ENCODE data around the gene TP53INP2.
"Not testable (repeated sequence)": the region's sequence is repeated elsewhere in the genome, so short reads cannot be mapped to it uniquely, and the experiment has no call there.

TP53INP2 gene, protein sequence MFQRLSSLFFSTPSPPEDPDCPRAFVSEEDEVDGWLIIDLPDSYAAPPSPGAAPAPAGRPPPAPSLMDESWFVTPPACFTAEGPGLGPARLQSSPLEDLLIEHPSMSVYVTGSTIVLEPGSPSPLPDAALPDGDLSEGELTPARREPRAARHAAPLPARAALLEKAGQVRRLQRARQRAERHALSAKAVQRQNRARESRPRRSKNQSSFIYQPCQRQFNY

DNA sequence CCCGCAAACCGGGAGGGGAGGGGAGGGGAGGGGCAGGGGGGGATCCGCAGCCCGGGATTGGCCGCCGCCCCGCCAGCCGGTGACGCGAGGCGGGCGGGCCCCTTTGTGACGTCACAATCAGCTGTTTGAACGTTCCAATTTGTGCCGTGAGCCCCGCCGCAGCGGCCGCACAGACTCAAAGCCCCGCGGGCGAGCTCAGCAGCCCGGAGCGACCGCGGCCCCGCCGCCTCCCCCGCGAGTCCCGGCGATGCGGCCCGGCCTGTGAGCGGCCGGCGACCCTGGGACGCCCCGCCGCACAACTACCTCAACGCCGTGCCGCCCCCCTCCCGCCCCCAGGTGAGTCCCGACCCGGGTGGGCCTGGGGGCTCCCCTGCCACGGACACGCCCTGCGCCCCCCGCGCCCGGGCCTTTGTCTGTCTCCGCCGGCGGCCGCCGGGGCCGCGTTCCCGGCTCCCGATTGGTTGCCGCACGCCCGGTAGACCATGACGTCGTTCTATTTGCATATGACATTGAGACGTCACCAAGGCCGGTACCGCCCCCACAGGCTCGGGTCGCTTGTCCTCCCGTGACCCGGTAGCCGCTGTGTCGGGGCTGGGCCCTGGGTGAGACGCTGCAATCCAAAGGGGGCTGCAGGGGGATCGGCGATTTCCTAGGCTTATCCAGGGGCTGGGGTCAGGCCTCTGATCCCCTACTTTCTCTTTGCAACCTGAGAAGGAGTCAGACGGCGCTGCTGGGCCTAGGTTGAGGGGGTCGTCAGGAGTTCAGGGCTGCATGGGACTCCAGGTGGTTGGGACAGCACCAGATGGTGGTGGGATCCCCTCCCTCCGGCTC is at the start of gene TP53INP2:
TP53INP2 (plus strand) TSS at position 168 of the 831 bp plus-strand sequence. CDS start 4,396 bp downstream, outside the sequence.
- DNase-seq (ENCODE audit: low read depth in 2 of 2, low spot score in 1 of 2): peak; percentile 66 to 76

DNA sequence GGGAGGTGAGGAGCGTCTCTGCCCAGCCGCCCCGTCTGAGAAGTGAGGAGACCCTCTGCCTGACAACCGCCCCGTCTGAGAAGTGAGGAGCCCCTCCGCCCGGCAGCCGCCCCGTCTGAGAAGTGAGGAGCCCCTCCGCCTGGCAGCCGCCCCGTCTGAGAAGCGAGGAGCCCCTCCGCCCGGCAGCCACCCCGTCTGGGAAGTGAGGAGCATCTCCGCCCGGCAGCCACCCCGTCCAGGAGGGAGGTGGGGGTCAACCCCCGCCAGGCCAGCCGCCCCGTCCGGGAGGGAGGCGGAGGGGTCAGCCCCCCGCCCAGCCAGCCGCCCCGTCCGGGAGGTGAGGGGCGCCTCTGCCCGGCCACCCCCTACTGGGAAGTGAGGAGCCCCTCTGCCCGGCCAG is 45.5 kb upstream of the TP53INP2 start:
- not testable (repeated sequence) for DNase-seq (ENCODE audit: low read depth in 2 of 2, low spot score in 1 of 2)

DNA sequence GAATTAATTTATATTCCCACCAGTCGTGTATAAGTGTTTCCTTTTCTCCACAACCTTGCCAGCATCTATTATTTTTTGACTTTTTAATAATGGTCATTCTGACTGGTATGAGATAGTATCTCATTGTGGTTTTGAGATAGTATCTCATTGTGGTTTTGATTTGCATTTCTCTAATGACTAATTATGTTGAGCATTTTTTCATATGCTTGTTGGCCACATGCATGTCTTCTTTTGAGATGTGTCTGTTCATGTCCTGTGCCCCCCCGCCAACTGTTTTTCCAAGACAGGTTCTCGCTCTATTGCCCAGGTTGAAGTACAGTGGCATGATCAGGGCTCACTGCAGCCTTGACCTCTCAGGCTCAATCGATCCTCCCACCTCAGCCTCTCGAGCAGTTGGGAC is 42.3 kb upstream of the TP53INP2 start:
- not testable (repeated sequence) for DNase-seq (ENCODE audit: low read depth in 2 of 2, low spot score in 1 of 2)

DNA sequence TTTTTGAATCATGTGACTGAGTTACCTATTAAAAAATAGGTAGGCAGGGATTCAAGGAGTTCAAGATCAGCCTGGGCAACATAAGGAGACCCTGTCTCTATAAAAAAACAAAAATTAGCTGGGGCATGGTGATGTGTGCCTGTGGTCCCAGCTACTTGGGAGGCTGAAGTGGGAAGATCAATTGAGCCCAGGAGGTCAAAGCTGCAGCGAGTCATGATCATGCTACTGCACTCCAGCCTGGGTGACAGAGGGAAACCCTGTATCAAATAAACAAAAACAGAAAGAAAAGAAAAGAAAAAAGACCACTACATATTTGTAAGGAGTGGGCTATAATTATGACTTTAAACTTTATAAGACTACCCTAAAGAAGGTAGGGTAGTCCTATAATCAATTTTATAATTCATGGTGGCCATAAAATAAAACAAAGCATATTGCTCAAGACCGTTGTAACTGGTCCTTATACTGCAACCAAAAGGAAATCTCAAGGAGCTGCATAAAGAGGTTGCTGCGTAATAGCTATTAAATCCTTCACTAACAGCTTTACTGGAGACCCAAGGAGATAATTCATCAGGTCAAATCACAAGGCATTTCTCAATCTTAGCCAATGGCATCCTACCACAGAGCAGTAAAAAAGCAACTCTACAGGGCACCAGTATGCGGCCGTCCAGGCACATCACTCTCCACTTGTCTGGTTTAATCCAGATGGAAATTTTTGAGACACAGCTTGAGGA is 40.8 kb upstream of the TP53INP2 start:
- DNase-seq (ENCODE audit: low read depth in 2 of 2, low spot score in 1 of 2): no peak

DNA sequence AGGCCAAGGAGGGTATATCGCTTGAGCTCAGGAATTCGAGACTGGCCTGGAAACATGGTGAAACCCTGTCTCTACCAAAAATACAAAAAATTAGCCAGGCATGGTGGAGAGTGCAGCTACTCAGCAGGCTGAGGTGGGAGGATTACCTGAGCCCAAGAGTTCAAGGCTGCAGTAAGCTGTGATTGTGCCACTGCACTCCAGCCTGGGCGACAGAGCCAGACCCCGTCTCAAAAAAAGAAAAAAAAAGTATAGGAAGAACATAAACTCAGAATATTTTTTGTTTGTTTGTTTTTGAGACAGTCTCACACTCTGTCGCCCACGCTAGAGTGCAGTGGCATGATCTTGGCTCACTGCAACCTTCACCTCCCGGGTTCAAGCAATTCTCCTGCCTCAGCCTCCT is 39.4 kb upstream of the TP53INP2 start:
- DNase-seq (ENCODE audit: low read depth in 2 of 2, low spot score in 1 of 2): not testable (repeated sequence)

DNA sequence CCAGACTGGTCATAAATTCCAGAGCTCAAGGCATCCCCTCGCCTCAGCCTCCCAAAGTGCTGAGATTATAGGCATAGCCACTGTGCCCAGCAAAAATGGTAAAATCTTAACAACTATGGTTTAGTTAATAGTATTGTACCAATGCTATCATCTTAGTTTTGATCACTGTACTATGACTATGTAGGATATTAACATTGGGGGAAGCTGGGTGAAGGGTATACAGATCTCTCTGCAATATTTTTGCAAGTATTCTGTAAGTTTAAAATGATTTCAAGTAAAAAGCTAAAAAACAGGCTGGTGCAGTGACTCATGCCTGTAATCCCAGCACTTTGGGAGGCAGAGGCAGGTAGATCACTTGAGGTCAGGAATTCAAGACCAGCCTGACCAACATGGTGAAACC is 35.0 kb upstream of the TP53INP2 start:
- no peak for DNase-seq (ENCODE audit: low read depth in 2 of 2, low spot score in 1 of 2)

DNA sequence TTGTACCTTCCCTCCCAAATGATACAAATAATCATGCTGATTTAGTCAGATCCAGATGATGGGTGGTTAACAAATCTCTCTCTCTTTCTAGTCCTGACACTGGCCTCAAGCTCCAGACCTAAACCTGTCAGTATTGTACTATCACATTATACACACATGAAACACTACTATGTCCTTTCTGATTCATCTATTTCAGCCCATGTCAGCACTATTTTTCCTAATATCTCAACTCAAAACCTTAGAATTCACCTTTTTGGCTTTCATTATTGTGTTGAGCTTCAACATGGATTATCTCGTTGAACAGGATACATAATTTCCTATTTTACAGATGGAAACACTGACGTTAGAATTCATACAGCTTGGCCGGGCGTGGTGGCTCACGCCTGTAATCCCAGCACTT is 30.7 kb upstream of the TP53INP2 start:
- no peak for DNase-seq (ENCODE audit: low read depth in 2 of 2, low spot score in 1 of 2)

DNA sequence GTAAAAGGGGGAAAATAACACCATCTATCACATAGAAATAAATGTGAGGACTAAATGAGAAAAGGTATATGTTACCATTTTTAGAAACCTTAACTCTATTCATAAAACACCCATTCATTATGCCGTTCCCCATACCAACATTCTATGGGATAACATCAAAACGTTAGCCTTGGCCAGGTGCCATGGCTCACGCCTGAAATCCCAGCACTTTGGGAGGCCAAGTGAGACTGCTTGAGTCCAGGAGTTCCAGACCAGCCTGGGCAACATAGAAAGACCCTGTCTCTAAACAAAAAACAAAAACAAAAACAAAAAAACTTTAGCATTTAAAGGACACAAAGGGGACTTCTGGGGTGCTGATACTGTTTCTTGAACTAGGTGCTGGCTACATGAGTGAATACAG is 28.6 kb upstream of the TP53INP2 start:
- no peak for DNase-seq (ENCODE audit: low read depth in 2 of 2, low spot score in 1 of 2)

DNA sequence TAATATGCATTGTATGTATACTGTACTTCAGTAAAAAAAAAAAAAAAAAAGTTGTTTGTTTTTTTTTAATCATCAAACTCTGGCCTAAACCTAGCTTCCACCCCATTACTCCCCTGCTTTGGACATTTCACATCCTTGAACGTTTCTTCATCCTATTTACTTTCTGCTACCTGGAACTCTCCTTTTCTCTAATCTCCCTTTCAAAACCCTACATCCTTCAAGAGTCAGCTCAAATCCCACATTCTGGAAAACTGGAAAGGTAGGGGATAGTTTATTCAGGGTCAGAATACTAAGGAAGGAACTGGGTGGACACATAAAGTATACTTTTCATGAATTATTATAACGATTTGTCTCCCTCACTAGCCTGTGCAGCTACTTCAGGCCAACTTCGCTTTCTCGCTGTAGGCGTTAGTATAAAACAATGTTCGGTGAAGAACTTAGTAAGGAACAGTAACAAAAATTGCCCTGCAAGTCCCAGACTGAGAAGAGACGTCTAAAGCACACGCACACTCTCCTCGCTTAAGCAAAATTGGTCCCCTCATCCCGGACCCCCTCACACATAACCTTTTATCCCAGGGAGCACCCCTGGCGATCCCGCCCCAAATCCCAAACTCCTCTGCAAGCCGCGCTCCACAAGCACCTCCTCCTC is 28.0 kb upstream of the TP53INP2 start:
- no peak for DNase-seq (ENCODE audit: low read depth in 2 of 2, low spot score in 1 of 2)

DNA sequence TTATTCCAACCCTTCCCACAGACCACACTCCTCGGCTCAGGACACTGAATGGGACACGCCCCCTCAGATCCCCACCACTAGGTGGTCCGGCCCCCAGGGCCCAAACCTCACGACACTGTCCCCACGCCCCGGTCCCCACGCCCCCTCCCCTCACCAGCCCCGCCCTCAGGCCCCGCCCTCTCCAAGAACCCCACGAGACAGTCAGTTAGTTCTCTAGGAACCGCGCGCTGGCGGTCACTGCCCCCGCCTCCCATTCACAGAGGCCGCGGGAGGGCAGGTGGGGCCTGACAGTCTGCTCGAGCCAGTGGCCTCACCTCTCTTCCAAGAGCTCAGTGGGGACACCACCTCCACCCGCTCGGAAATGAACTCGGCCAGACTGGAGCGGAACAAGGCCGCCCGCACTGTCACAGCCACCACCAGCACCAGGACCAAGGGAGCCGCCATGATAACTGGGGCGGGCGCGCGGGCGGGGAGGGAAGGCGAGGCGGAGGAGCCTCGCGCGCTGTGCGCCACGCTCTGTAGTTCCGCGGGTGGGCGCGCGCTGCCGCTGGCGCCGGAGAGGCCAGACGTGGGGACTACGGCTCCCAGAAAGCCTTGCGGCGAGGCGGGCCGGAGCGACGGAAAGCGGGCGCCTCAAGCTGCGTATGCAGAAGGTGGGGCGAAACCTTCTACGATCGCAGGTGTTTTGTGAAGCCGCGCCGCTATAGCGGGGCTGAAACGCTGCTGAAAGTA is 27.3 kb upstream of the TP53INP2 start, which contains the start of gene PIGU:
PIGU (minus strand) TSS at position 451 of the 732 bp plus-strand sequence; CDS start at position 444, 7 bp downstream.
- DNase-seq (ENCODE audit: low read depth in 2 of 2, low spot score in 1 of 2): peak; percentile 86 to 92

DNA sequence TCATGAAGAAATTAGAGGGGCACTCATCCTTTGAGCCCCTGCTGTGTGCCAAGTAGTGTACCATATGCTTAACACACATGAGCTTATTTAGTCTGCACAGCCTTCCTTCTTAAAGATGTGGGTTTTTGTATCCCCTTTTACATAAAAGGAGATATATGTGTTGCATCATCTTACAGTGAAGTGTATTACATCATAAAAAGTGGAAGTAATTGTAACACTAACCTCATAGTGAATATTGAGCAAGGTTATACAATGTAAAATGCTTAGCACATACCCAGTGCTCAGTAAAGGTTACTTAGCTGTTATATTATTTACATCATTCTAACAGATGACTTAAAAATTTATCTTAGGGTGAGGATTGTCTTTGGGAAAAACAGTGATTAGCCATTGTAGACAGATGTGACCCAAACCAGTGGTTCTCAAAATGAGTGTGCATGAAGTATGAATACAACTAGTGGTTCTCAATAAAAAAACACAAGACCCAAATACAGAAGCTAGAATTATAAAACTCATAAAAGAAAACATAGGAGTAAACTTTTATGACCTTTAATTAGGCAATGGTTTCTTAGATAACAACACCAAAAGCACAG is 23.5 kb upstream of the TP53INP2 start:
- no peak for DNase-seq (ENCODE audit: low read depth in 2 of 2, low spot score in 1 of 2)

DNA sequence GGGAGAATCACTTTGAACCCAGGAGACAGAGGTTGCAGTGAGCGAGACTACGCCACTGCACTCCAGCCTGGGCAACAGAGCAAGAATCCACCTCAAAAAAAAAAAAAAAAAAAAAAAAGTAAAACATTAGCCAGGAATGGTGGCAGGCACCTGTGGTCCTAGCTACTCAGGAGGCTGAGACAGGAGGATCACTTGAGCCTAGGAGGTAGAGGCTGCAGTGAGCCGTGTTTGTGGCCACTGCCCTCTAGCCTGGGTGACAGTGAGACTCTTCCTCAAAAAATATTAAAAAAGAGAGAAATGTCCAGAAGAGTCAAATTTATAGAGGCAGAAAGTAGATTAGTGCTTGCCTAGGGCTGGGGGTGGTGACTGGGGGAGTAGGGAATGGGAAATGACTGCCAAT is 20.5 kb upstream of the TP53INP2 start:
- DNase-seq (ENCODE audit: low read depth in 2 of 2, low spot score in 1 of 2): no peak

DNA sequence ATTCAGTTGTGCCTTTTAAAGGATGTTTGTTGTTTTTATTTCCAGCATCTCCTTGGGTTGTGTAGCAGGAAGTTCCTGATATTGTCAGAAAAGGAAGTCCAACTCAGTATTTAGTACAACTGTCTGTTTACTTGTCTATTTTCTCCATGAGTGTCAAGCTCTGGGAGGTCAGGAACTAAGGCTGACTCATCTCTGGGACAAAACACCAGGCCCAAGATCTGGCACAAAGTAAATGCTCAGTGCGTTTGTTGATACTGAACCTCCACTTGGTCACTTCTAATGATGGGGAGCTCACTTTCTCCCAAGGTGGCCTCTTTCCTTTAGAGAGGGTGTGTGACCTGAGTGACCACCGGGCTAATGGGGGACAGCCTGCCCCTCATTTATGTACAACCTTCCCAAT is 14.7 kb upstream of the TP53INP2 start:
- no peak for DNase-seq (ENCODE audit: low read depth in 2 of 2, low spot score in 1 of 2)

DNA sequence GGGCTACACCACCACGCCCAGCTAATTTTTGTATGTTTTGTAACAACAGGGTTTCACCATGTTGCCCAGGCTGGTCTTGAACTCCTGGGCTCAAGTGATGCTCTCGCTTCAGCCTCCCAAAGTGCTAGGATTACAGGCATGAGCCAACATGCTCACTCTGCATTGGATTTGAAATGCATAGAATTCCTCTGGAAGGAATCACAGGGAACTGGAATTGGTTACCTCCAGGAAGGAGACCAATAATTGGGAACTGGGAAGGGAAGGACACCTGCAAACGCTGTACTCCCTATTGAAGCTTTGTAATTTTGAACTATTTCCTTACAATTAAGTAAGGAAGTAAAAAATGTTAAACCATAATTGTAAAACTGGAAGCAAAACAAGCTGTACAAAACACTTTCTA is 12.3 kb upstream of the TP53INP2 start:
- no peak for DNase-seq (ENCODE audit: low read depth in 2 of 2, low spot score in 1 of 2)

DNA sequence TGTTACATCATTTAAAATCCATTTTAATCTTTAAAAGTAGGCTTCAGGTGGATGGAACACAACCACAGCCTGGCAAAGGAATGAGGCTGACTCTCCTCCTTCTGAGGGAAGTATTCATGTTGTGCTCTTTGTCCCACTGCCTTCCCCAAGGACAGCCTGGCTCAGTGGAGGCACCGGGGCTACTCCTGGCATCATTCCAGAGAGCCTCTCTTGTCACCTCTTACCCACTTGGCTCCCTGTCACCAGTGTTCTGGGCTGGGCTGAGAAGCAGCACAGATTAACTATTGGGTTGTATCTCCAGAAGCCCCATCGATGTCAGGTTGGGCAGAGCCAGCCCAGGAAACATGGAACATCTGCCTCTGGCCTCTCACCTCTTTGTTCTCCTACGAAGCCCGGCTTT is 10.7 kb upstream of the TP53INP2 start:
- no peak for DNase-seq (ENCODE audit: low read depth in 2 of 2, low spot score in 1 of 2)

DNA sequence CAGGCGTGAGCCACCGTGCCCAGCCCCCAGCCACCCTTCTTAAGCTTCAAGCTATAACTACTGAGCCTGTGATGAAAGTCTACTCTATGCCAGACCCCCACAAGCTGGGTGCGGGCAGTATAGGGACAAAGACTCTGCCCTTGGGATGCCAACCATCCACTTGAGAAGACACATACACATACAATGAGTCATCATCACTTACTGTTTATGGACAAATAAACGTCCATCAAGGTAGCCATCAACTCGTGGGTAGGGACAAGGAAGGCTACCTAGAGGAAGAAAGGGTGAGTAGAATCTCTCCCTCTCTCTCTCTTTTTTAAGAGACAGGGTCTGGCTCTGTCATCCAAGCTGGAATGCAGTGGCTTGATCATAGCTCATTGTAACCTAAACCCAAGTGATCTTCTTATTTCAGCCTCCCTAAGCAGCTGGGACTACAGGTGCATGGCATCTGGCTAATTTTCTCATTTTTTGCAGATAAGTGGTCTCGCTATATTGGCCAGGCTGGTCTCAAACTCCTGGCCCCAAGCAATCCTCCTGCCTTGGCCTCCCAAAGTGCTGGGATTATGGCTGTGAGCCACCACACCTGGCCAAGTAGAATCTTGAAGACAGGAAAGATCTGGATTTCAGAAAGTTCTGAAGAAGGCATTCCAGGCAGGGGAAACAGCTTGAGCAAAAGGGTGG is 2.6 kb upstream of the TP53INP2 start:
- no peak for DNase-seq (ENCODE audit: low read depth in 2 of 2, low spot score in 1 of 2)

DNA sequence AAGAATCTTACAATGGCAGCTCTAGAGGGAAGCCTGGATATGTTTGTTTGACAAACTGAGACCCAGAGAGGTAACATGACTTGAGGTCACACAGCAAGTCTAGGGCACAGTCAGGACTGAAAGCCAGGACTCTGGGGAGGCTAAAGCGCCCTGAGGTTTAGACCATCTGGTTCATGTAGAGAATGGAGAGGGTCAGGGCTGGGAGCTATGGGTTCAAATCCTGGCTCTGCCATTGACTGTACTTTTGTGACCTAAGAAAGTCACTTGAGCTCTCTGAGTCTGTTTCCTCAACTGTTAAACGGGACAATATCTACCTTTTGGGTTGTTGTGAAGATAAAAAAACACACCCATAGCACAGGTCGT is 1.1 kb upstream of the TP53INP2 start:
- no peak for DNase-seq (ENCODE audit: low read depth in 2 of 2, low spot score in 1 of 2)

DNA sequence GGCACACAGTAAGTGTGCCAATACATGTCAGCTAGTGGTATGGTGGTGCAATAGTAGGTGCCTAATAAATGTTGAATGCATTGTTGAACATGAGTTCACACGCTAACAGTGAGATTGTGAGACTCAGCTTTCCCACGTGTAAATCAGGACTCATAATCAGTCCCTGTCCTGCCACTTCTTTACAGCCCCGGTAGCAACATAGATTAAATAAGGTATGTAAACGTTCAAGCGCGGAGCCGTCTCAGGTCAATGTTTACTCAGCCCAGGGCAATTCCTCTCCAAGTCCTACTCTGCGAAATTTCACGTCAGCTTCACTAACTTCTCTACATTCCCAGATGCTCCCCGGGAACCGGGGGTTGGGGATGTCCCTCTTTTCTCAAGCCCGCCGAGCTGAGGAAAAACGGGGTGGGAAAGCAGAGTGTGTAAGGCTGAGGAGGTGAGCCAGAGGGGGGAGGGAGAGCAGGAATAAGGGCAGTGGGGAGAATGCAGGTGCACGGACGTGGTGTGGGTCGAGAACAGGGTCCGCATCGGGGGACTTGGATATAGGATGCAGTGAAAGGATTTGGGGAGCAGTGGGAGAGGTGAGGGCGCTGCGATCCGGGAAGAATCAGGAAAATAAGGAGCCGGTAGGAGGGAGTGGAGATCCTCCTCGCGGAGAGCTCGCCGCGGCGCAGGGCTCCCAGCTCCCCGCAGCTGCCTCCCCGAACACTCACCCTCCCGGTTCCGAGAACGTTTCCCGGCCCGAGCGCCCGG is 544 bp upstream of the TP53INP2 start:
- no peak for DNase-seq (ENCODE audit: low read depth in 2 of 2, low spot score in 1 of 2)

DNA sequence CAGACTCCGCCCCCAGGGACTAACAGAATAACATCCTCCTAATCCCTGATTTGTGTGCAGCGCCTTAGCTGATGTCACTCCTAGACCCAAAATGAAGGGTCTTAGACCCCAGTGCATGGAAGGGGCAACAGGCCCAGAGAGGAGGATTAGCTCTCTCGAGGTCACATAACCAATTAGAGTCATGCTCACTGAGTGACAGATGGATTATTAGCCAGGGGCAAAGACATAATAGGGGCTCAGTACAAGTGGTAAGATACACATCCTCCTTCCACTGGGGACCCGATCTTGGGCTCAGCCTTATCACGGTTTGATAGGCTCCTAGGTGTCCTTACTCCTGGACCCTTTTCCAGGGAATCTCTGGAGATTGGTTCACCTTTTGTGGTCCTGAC is 858 bp downstream of the TP53INP2 start:
- DNase-seq (ENCODE audit: low read depth in 2 of 2, low spot score in 1 of 2): no peak
